OCI-LY1 (cell line): Measurements from ENCODE around the gene DDX59.

Experiments used
- H2AFZ ChIP-seq: fragments of 200-600 bp; sonication (generic), shearing (Covaris generic); 2 replicates; pipeline ENCODE4 v1.6.0; 2014; ENCODE audit warnings: antibody characterized with exemption, mild to moderate bottlenecking, low read length
- H3F3A ChIP-seq: fragments of 200-600 bp; sonication (generic), shearing (Covaris generic); 2 replicates; pipeline ENCODE4 v1.6.0; 2014; ENCODE audit warnings: mild to moderate bottlenecking, antibody characterized with exemption, low read length, moderate library complexity; ENCODE audit not compliant: insufficient read depth
- H3K27ac ChIP-seq: fragments of 200-600 bp; sonication (generic); 2 replicates; pipeline ENCODE4 v1.5.1; 2014; ENCODE audit warnings: low read length, mixed run types, mild to moderate bottlenecking, low read depth; ENCODE audit not compliant: poor library complexity, severe bottlenecking
- H3K27me3 ChIP-seq: fragments of 200-600 bp; sonication (generic); 2 replicates; pipeline ENCODE4 v1.6.0; 2014; ENCODE audit warnings: antibody characterized with exemption, mild to moderate bottlenecking, low read length, moderate library complexity; ENCODE audit not compliant: insufficient read depth
- H3K36me3 ChIP-seq: fragments of 200-600 bp; sonication (generic); 2 replicates; pipeline ENCODE4 v1.6.1; 2014; ENCODE audit warnings: mild to moderate bottlenecking, antibody characterized with exemption, low read length, moderate library complexity, mixed read lengths; ENCODE audit not compliant: insufficient read depth
- H3K4me1 ChIP-seq: fragments of 200-600 bp; sonication (generic); 2 replicates; pipeline ENCODE4 v1.5.1; 2014; ENCODE audit warnings: mild to moderate bottlenecking, low read length, moderate library complexity; ENCODE audit not compliant: insufficient read depth, severe bottlenecking
- H3K4me2 ChIP-seq: fragments of 200-600 bp; sonication (generic), shearing (Covaris generic); 2 replicates; pipeline ENCODE4 v1.6.1; 2014; ENCODE audit warnings: low read length
- H3K4me3 ChIP-seq: fragments of 200-600 bp; sonication (generic); 2 replicates; pipeline ENCODE4 v1.5.1; 2014; ENCODE audit warnings: low read length, low read depth, mild to moderate bottlenecking, mixed read lengths; ENCODE audit not compliant: poor library complexity, severe bottlenecking
- H3K79me2 ChIP-seq: fragments of 200-600 bp; shearing (Covaris generic); 2 replicates; pipeline ENCODE4 v1.6.1; 2016; ENCODE audit warnings: mixed run types, low read length, mixed read lengths; ENCODE audit not compliant: insufficient read depth
- H3K9ac ChIP-seq: fragments of 200-600 bp; sonication (generic), shearing (Covaris generic); 2 replicates; pipeline ENCODE4 v1.6.1; 2014; ENCODE audit warnings: mild to moderate bottlenecking, low read length, mixed read lengths
- H3K9me2 ChIP-seq: fragments of 200-600 bp; sonication (generic), shearing (Covaris generic); 2 replicates; pipeline ENCODE4 v1.6.1; 2014; ENCODE audit warnings: low read depth, mild to moderate bottlenecking, low read length, mixed read lengths
- H3K9me3 ChIP-seq: fragments of 200-600 bp; shearing (Covaris generic); 2 replicates; pipeline ENCODE4 v1.6.1; 2014; ENCODE audit warnings: low read length, mixed read lengths
- H4K20me1 ChIP-seq: fragments of 200-600 bp; sonication (generic), shearing (Covaris generic); 2 replicates; pipeline ENCODE4 v1.6.0; 2016; ENCODE audit warnings: mild to moderate bottlenecking, low read length; ENCODE audit not compliant: insufficient read depth
- CTCF ChIP-seq: fragments of 200-600 bp; sonication (generic), shearing (Covaris generic); IDR thresholded peaks from 2 replicates; pipeline ENCODE4 v1.5.1; 2017; ENCODE audit warnings: mild to moderate bottlenecking, antibody characterized with exemption, low read length, moderate library complexity, mixed read lengths
- EZH2 ChIP-seq: fragments of 200-600 bp; sonication (generic), shearing (Covaris generic); IDR thresholded peaks from 2 replicates; pipeline ENCODE4 v1.8.0; 2017; ENCODE audit warnings: borderline replicate concordance, mixed run types, mild to moderate bottlenecking, antibody characterized with exemption, low read length, moderate library complexity, mixed read lengths

Gene DDX59

GRCh38 chr1:200686620-200687019 lies 16.9 kb upstream of the DDX59 start:
- Histone ChIP-seq H3K9ac (no peak overlapping the region), H3K4me2 (no peak overlapping the region), H3K36me3 (no peaks in the 10 kb centered on the region), H4K20me1 (no peaks in the 10 kb centered on the region), H3K9me2 (no peaks in the 10 kb centered on the region), H2AFZ (no peak overlapping the region), H3K4me3 (no peak overlapping the region), H3K27me3 (no peaks in the 10 kb centered on the region), H3K27ac (no peak overlapping the region), H3K79me2 (no peaks in the 10 kb centered on the region), H3K4me1 (no peaks in the 10 kb centered on the region), H3K9me3 (no peaks in the 10 kb centered on the region), H3F3A (no peaks in the 10 kb centered on the region)
- TF ChIP-seq EZH2 (no peak), CTCF (no peak)

- Histone ChIP-seq H3K9me3 (no peaks in the 10 kb centered on the region), H3K36me3 (no peaks in the 10 kb centered on the region), H3K79me2 (no peaks in the 10 kb centered on the region), H3K4me2 (no peak overlapping the region), H3K4me1 (no peaks in the 10 kb centered on the region), H3K4me3 (no peak overlapping the region), H2AFZ (no peak overlapping the region), H3F3A (no peaks in the 10 kb centered on the region), H3K27me3 (no peaks in the 10 kb centered on the region), H3K27ac (no peak overlapping the region), H4K20me1 (no peaks in the 10 kb centered on the region), H3K9ac (no peak overlapping the region), H3K9me2 (no peaks in the 10 kb centered on the region)
- TF ChIP-seq EZH2 (no peak), CTCF (no peak)
Measured at GRCh38 chr1:200684015-200684414, 14.3 kb upstream of the DDX59 start.

- no peak overlapping the region for H3K4me3 ChIP-seq
- no peaks in the 10 kb centered on the region for H4K20me1 ChIP-seq
- no peak overlapping the region for H3K9ac ChIP-seq
- TF ChIP-seq CTCF (no peak), EZH2 (no peak)
- H3K36me3 ChIP-seq = no peaks in the 10 kb centered on the region
- no peaks in the 10 kb centered on the region for H3K27me3 ChIP-seq
- no peaks in the 10 kb centered on the region for H3K9me3 ChIP-seq
- no peaks in the 10 kb centered on the region for H3K4me1 ChIP-seq
- H3K27ac ChIP-seq = no peak overlapping the region
- no peak overlapping the region for H2AFZ ChIP-seq
- no peaks in the 10 kb centered on the region for H3F3A ChIP-seq
- no peak overlapping the region for H3K4me2 ChIP-seq
- H3K79me2 ChIP-seq = no peaks in the 10 kb centered on the region
- no peaks in the 10 kb centered on the region for H3K9me2 ChIP-seq
Measured at GRCh38 chr1:200683298-200683697, 13.6 kb upstream of the DDX59 start.
